ENCODE measurements around the gene PRPF31. TPM values are rescaled to one million over a fixed set of nuclear protein-coding genes. Genes with fewer than 3 reads are reported as not detected.

The PRPF31 gene
- total RNA-seq, 1 experiment from 2014 or later = 109 TPM

- no peak for DNase-seq
- Histone ChIP-seq H3K4me1 (replicated peaks; ENCODE audit: insufficient read depth) (peaks cover 11% of the 10 kb centered on the region; the same call in 1 of the 2 replicates), H2AFZ (no peak overlapping the region), H3K27me3 (ENCODE audit: insufficient read depth, low read depth) (no peaks in the 10 kb centered on the region), H3K9me2 (ENCODE audit: insufficient read depth) (no peaks in the 10 kb centered on the region), H3K79me2 (ENCODE audit: low read depth) (peaks cover 58% of the 10 kb centered on the region), H3K36me3 (ENCODE audit: low read depth) (peaks cover 36% of the 10 kb centered on the region), H3K4me2 (no peak overlapping the region), H3K27ac (no peak overlapping the region), H4K20me1 (ENCODE audit: insufficient read depth) (peaks cover 63% of the 10 kb centered on the region), H3K4me3 (no peak overlapping the region), H3K9me3 (ENCODE audit: insufficient read depth, low read depth) (no peaks in the 10 kb centered on the region), H3F3A (ENCODE audit: insufficient read depth, low read depth) (peaks cover 9% of the 10 kb centered on the region; the same call in 1 of the 2 replicates)
- ChIA-PET CTCF (no interaction called here), POLR2A (ENCODE audit: unreplicated experiment) (interaction anchor here (0.6 kb wide), 1 partner anchor 140 kb away, joined by 5 read pairs; no protein-coding TSS in a partner anchor)
- no peak for TF ChIP-seq CTCF (conservative IDR thresholded peaks at IDR 0.05)
- TF ChIP-seq EZH2 (IDR thresholded peaks at IDR 0.05; ENCODE audit: low read depth) = no peak
- intact Hi-C loops (cut with micrococcal nuclease; ENCODE audit: unreplicated experiment) = no loop called here
- no TSS peak for BruUV-seq (replicated peaks)
Observed at GRCh38 chr19:54142166-54142780, 26.7 kb downstream of the PRPF31 start.

- Histone ChIP-seq H2AFZ (no peak overlapping the region), H3K4me2 (no peak overlapping the region), H3K27ac (no peak overlapping the region), H3K36me3 (ENCODE audit: low read depth) (peaks cover 36% of the 10 kb centered on the region), H3K9me2 (ENCODE audit: insufficient read depth) (no peaks in the 10 kb centered on the region), H3K4me3 (no peak overlapping the region), H3K79me2 (ENCODE audit: low read depth) (peaks cover 28% of the 10 kb centered on the region), H3F3A (ENCODE audit: insufficient read depth, low read depth) (peaks cover 25% of the 10 kb centered on the region; the same call in 1 of the 2 replicates), H3K27me3 (ENCODE audit: insufficient read depth, low read depth) (no peaks in the 10 kb centered on the region), H4K20me1 (ENCODE audit: insufficient read depth) (peaks cover 43% of the 10 kb centered on the region), H3K4me1 (replicated peaks; ENCODE audit: insufficient read depth) (no peaks in the 10 kb centered on the region), H3K9me3 (ENCODE audit: insufficient read depth, low read depth) (no peaks in the 10 kb centered on the region)
- BruUV-seq (replicated peaks) = no TSS peak
- CTCF ChIA-PET = interaction anchor here (0.5 kb wide), 1 partner anchor 184 kb away, joined by 3 read pairs; no protein-coding TSS in a partner anchor
- intact Hi-C loops (cut with micrococcal nuclease; ENCODE audit: unreplicated experiment) = no loop called here
- POLR2A ChIA-PET (ENCODE audit: unreplicated experiment) = no interaction called here
- TF ChIP-seq CTCF (conservative IDR thresholded peaks at IDR 0.05) = no peak
- no peak for TF ChIP-seq EZH2 (IDR thresholded peaks at IDR 0.05; ENCODE audit: low read depth)
- DNase-seq = no peak
Observed at GRCh38 chr19:54145541-54146158, 30.1 kb downstream of the PRPF31 start.

- ChIA-PET CTCF (no interaction called here), POLR2A (ENCODE audit: unreplicated experiment) (interaction anchor here (0.6 kb wide), 1 partner anchor 11 kb away, joined by 7 read pairs; no protein-coding TSS in a partner anchor)
- H3K9me3 ChIP-seq (ENCODE audit: insufficient read depth, low read depth) = no peaks in the 10 kb centered on the region
- intact Hi-C loops (cut with micrococcal nuclease; ENCODE audit: unreplicated experiment) = no loop called here
- H3K4me2 ChIP-seq = no peak overlapping the region
- no peak overlapping the region for H3K27ac ChIP-seq
- H2AFZ ChIP-seq = no peak overlapping the region
- no peaks in the 10 kb centered on the region for H3K27me3 ChIP-seq (ENCODE audit: insufficient read depth, low read depth)
- H3K36me3 ChIP-seq (ENCODE audit: low read depth) = peaks cover 32% of the 10 kb centered on the region
- peaks cover 8% of the 10 kb centered on the region for H3K79me2 ChIP-seq (ENCODE audit: low read depth)
- no peak for DNase-seq
- no peaks in the 10 kb centered on the region for H3K4me1 ChIP-seq (replicated peaks; ENCODE audit: insufficient read depth)
- TF ChIP-seq CTCF (conservative IDR thresholded peaks at IDR 0.05) = no peak
- no TSS peak for BruUV-seq (replicated peaks)
- H4K20me1 ChIP-seq (ENCODE audit: insufficient read depth) = peaks cover 41% of the 10 kb centered on the region
- H3K4me3 ChIP-seq = no peak overlapping the region
- H3K9me2 ChIP-seq (ENCODE audit: insufficient read depth) = no peaks in the 10 kb centered on the region
- peaks cover 40% of the 10 kb centered on the region; the same call in 1 of the 2 replicates for H3F3A ChIP-seq (ENCODE audit: insufficient read depth, low read depth)
Observed at GRCh38 chr19:54147676-54148075, 32.1 kb downstream of the PRPF31 start.
